VCaP (cell line): ENCODE results near the gene PREP.

Experiments used
- H3K27ac ChIP-seq: fragments of 450-650 bp; 2 replicates; pipeline ENCODE4 v1.5.1; 2017
- CTCF ChIP-seq: fragments of 450-650 bp; conservative IDR thresholded peaks from 2 replicates; pipeline ENCODE4 v1.5.1; 2017; ENCODE audit warnings: mild to moderate bottlenecking, moderate library complexity

PREP gene

GRCh38 chr6:105336986-105337385 is 65.9 kb downstream of the PREP start:
- TF ChIP-seq CTCF: no peak
- H3K27ac ChIP-seq: no peak overlapping the region

- TF ChIP-seq CTCF: no peak
- H3K27ac ChIP-seq: no peak overlapping the region
Measured at GRCh38 chr6:105332576-105332975, 70.3 kb downstream of the PREP start.

- no peak for TF ChIP-seq CTCF
- H3K27ac ChIP-seq: no peak overlapping the region
Measured at GRCh38 chr6:105331927-105332326, 71.0 kb downstream of the PREP start.

GRCh38 chr6:105330913-105331312 is 72.0 kb downstream of the PREP start:
- no peak for TF ChIP-seq CTCF
- no peak overlapping the region for H3K27ac ChIP-seq

- no peak for TF ChIP-seq CTCF
- no peak overlapping the region for H3K27ac ChIP-seq
Measured at GRCh38 chr6:105330364-105330763, 72.5 kb downstream of the PREP start.

- peak overlapping the region; percentile 92 for H3K27ac ChIP-seq
Measured at GRCh38 chr6:105326833-105327770, 75.8 kb downstream of the PREP start.

GRCh38 chr6:105326216-105326615 is 76.7 kb downstream of the PREP start:
- peak overlapping the region; percentile 92 for H3K27ac ChIP-seq
- no peak for TF ChIP-seq CTCF

More at GRCh38 chr6:105326833-105327770, 75.8 kb downstream of the PREP start:
- TF ChIP-seq CTCF: no peak
